ENCODE measurements around the gene MFSD11. TPM values are rescaled to one million over a fixed set of nuclear protein-coding genes. Genes with fewer than 3 reads are reported as not detected.

MFSD11 gene
- total RNA-seq, 1 donor from 2014 or later: 20.8 TPM

DNA sequence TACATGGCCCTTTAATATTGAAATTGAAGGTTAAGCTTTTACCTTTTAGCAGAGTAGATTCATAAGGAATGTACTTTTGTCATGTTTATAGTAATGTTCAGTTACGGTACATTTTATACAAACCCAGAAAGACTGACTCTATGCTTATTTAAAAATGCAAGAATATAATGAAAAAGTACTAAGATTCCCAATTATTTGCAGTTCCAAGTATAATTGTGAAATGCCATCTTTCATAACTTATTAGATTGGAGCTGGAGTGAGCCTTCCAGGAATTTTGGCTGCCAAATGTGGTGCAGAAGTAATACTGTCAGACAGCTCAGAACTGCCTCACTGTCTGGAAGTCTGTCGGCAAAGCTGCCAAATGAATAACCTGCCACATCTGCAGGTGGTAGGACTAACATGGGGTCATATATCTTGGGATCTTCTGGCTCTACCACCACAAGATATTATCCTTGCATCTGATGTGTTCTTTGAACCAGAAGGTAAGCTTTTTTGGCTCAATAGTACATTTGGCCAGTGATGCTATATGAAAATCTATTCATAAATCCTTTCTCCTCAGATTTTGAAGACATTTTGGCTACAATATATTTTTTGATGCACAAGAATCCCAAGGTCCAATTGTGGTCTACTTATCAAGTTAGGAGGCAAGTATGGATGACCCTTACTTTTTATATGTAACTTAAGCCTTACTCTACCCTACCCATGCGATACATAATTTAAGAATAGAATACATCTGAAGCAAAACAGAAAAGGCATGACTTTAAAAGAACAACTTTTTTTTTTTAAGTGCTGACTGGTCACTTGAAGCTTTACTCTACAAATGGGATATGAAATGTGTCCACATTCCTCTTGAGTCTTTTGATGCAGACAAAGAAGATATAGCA is 4.9 kb upstream of the MFSD11 start:
- H3K4me1 Mint-ChIP-seq: peaks cover 64% of the 10 kb centered on the region
- CTCF ChIA-PET: no interaction called here
- H3K9me3 Mint-ChIP-seq: no peaks in the 10 kb centered on the region
- TF ChIP-seq, protein P1, sequence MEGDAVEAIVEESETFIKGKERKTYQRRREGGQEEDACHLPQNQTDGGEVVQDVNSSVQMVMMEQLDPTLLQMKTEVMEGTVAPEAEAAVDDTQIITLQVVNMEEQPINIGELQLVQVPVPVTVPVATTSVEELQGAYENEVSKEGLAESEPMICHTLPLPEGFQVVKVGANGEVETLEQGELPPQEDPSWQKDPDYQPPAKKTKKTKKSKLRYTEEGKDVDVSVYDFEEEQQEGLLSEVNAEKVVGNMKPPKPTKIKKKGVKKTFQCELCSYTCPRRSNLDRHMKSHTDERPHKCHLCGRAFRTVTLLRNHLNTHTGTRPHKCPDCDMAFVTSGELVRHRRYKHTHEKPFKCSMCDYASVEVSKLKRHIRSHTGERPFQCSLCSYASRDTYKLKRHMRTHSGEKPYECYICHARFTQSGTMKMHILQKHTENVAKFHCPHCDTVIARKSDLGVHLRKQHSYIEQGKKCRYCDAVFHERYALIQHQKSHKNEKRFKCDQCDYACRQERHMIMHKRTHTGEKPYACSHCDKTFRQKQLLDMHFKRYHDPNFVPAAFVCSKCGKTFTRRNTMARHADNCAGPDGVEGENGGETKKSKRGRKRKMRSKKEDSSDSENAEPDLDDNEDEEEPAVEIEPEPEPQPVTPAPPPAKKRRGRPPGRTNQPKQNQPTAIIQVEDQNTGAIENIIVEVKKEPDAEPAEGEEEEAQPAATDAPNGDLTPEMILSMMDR (IDR thresholded peaks at IDR 0.05): no peak
- DNase-seq: no peak
- peak overlapping the region; percentile 53 for H3K27ac Mint-ChIP-seq
- H3K4me3 Mint-ChIP-seq: peak overlapping the region; percentile 97
- POLR2A ChIA-PET: interaction anchor here (0.6 to 1.0 kb wide), 3 partner anchors 20 to 358 kb away, joined by 3 to 5 read pairs (median 3); no protein-coding TSS in a partner anchor
- intact Hi-C loops (cut with micrococcal nuclease): no loop called here
- H3K27me3 Mint-ChIP-seq: no peaks in the 10 kb centered on the region
- ATAC-seq (ENCODE audit: low read depth): no peak
- H3K36me3 Mint-ChIP-seq (ENCODE audit: low read depth): peaks cover 76% of the 10 kb centered on the region

DNA sequence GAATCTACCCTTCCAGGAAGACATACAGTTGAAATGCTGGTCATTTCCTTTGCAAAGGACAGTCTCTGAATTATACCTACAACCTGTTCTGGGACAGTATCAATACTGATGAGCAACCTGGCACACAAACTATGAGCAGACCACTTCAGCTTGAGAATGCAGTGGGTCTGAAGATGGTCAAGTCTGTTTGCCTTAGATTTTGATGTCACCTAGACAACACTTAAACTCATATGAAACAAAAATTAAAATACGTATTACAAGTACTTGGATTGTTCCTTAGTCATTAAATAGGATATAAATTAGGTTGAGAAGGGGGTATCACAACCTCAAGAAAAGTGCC is 4.3 kb upstream of the MFSD11 start:
- H3K27ac Mint-ChIP-seq: peak overlapping the region; percentile 53
- CTCF ChIA-PET: no interaction called here
- TF ChIP-seq, protein P1 (IDR thresholded peaks at IDR 0.05): no peak
- DNase-seq (no peak), ATAC-seq (ENCODE audit: low read depth) (no peak)
- POLR2A ChIA-PET: interaction anchor here (0.6 to 1.0 kb wide), 2 partner anchors 206 to 727 kb away, joined by 3 to 5 read pairs; no protein-coding TSS in a partner anchor
- peaks cover 64% of the 10 kb centered on the region for H3K4me1 Mint-ChIP-seq
- H3K4me3 Mint-ChIP-seq: peak overlapping the region; percentile 97
- no peaks in the 10 kb centered on the region for H3K9me3 Mint-ChIP-seq
- H3K36me3 Mint-ChIP-seq (ENCODE audit: low read depth): peaks cover 81% of the 10 kb centered on the region
- no peaks in the 10 kb centered on the region for H3K27me3 Mint-ChIP-seq
- intact Hi-C loops (cut with micrococcal nuclease): no loop called here

DNA sequence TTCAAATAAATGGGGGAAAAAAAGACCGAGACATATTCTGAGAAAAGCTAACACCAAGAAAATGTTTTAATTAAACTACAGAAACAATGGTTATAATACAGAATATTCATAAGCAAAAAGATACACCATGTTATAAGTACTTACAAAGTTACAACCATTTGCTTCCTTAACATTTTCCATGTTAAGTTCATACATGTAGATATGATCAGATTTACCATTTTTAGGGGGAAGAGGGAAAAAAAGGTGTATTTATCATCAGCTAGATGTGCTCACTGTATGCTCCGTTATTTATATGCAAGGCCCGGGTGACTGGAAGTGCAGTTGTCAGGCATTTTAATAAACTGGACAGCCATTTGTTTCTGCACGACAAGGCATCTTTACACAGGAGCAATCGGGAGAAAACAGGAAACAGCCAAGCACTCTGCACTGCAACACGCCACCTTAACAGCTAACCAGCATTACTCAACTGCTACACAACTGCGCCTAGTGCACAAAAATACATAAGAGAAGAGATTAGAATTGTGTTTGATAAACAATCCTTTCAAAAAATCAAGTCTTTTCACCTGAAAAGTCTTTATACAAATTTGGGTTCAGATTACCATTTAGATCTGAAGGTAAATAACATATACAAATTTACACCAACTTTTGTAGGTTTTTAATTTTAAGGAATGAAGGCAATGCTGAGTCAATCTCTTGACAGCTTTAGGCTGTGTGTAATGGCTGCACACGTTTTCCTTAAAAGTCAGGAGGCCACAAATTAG is 3.7 kb upstream of the MFSD11 start:
- TF ChIP-seq, protein P1 (IDR thresholded peaks at IDR 0.05): no peak
- Mint-ChIP-seq H3K9me3 (no peaks in the 10 kb centered on the region), H3K36me3 (ENCODE audit: low read depth) (peaks cover 80% of the 10 kb centered on the region), H3K27ac (peak overlapping the region; percentile 88), H3K4me3 (peak overlapping the region; percentile 97), H3K27me3 (no peaks in the 10 kb centered on the region), H3K4me1 (peaks cover 63% of the 10 kb centered on the region)
- ChIA-PET CTCF (interaction anchor here (1.4 kb wide), 1 partner anchor 7 kb away, joined by 3 read pairs; the partner anchor contains the start of gene METTL23), POLR2A (interaction anchor here (0.6 to 6.2 kb wide), 4 partner anchors 7 to 726 kb away, joined by 3 to 218 read pairs (median 4); partner anchors contain the start of genes JMJD6 and METTL23)
- ATAC-seq (ENCODE audit: low read depth): no peak
- intact Hi-C loops (cut with micrococcal nuclease): no loop called here
- DNase-seq: no peak

DNA sequence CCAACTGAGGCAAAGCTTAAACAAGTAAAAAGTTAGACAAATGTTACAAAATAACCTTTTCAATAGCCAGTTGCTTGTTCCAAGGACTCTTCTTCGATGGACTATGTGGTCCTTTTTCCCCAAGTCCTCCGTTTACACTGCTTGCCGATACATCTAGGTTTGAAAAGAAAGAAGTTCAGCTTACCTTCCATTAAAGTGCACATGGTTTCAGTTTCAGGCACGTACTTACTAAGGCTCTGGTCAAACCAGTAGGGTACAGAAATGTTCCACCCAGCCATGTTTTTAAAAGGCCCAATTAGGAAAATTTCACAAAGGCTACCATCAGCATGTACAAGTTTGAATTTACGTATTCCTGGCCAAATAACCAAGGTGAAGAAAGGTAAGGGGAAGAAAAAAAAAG is 2.9 kb upstream of the MFSD11 start:
- H3K36me3 Mint-ChIP-seq (ENCODE audit: low read depth): peaks cover 74% of the 10 kb centered on the region
- no peaks in the 10 kb centered on the region for H3K9me3 Mint-ChIP-seq
- CTCF ChIA-PET: interaction anchor here (1.4 kb wide), 1 partner anchor 8 kb away, joined by 3 read pairs; the partner anchor contains the start of gene METTL23
- intact Hi-C loops (cut with micrococcal nuclease): loop anchor here (5.0 kb wide), 2 partner anchors 587 to 1328 kb away; partner anchors contain the start of gene GRB2
- peaks cover 57% of the 10 kb centered on the region for H3K4me1 Mint-ChIP-seq
- peak overlapping the region; percentile 97 for H3K4me3 Mint-ChIP-seq
- TF ChIP-seq, protein P1 (IDR thresholded peaks at IDR 0.05): no peak
- peak overlapping the region; percentile 88 for H3K27ac Mint-ChIP-seq
- ATAC-seq (ENCODE audit: low read depth) (no peak), DNase-seq (no peak)
- POLR2A ChIA-PET: interaction anchor here (0.5 to 6.2 kb wide), 6 partner anchors 8 to 586 kb away, joined by 3 to 218 read pairs (median 3); partner anchors contain the start of genes JMJD6 and METTL23
- H3K27me3 Mint-ChIP-seq: no peaks in the 10 kb centered on the region

Measured in activated B cell treated with CpG ODN at 0.5 μM for 24 hours (primary cell).